GM19025 (cell line): Measurements from ENCODE around the gene ADAM23.

Source experiments
- ATAC-seq: cut with Tn5 transposase; IDR thresholded peaks from one replicate; pipeline ENCODE4 v1.9.1; 2021; ENCODE audit warnings: mild to moderate bottlenecking, low read depth, moderate library complexity; ENCODE audit not compliant: unreplicated experiment

ADAM23 gene

GRCh38 chr2:206488053-206488452 lies 44.7 kb downstream of the ADAM23 start:
- ATAC-seq, result no peak

- no peak for ATAC-seq
These were observed 45.3 kb downstream of the ADAM23 start for GRCh38 chr2:206488623-206489022.

- no peak for ATAC-seq
These were observed 50.7 kb downstream of the ADAM23 start for GRCh38 chr2:206494061-206494460.

DNA sequence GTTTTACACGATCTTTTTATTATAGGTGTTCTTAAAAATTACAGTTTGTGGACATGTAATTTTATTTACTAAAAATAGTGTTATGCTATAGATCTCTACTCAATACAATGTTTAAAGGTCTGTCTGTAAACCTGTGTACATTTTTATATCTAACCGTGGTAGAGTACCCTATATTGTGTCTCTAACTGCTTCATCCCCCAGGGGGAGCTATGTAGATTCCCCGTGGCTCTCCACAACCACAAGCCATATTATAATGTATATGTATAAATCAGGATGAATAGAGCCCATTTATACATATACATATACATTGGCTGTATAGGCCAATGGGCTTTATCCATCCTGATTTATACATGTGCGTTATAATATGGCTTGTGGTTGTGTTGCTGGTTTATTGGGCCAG lies 59.4 kb downstream of the ADAM23 start:
- ATAC-seq, result no peak

- no peak for ATAC-seq
These were observed 68.0 kb downstream of the ADAM23 start for GRCh38 chr2:206511283-206511682.

DNA sequence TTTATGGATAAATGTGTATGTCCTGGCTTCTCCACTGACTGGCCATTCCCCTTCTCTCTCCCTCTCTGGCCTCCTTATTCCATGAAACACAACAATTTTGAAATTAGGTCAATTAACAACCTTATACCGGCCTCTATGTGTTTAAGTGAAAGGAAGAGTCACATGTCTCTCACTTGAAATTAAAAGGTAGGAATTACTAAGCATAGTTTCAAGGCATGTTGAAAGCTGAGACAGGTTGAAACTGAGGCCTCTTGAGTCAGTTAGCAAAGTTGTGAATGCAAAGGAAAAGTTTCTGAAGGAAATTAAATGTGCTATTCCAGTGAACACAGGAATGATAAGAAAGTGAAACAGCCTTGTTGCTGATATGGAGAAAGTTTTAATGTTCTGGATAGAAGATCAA lies 69.7 kb downstream of the ADAM23 start:
- no peak for ATAC-seq

DNA sequence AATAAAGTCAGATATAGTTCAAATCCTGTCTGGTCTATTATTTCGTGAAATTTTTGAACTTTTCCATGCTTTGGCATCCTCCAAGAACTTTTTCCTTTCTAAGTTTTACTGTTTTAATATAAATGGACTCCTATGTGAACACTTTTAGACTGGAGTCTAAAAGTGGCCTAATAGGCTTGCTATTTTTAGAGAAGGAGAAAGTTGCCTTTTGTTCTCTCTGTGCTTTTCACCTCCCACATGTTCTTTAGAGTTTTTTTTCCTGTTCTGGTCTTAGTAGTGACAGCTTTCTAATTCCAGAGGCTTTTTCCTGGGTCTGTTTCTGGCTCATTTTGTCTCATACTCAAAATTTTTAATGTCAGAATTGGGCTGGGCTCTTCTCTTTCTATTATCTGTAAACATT lies 72.2 kb downstream of the ADAM23 start:
- ATAC-seq, result no peak

GRCh38 chr2:206518997-206519396 lies 75.7 kb downstream of the ADAM23 start:
- ATAC-seq, result no peak

GRCh38 chr2:206520450-206520849 lies 77.1 kb downstream of the ADAM23 start:
- no peak for ATAC-seq

DNA sequence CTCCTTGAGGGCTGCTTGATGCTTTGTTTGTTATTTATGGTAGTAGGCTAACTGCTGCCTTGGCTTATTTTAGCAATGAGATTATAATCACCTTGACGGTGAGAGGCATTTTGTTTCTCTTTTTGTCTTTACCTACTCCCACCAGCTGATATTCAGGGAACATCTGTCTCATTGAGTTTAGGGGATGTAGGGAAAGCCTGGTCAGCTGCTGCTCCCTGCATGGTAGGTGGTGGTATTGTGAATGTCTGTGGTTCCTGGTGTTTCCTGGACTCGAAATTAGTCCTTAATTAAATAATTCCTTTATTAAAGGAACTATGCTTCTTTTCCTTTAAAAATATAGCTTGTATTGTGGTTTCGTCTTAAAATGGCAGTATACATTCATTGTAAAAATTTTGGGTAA lies 77.8 kb downstream of the ADAM23 start:
- no peak for ATAC-seq

DNA sequence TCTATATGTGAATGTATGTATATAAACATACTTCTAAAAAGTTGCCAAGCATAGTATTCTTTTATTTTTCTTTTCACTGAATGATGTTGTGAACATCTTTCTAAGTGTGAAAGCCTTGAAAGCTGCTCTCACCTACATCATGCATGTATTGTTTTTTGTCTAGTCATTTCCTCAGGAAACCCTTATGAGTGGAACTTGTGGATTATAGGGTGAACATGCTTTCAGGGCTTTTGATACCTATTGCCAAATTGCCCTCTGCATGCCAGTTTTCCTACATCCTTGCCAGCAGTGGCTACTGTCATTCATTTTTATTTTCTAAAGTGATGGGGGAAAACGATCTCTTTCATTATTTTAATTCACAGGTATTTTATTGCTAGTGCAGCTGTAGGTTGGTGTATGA lies 78.3 kb downstream of the ADAM23 start:
- ATAC-seq, result no peak

GRCh38 chr2:206526416-206526815 lies 83.1 kb downstream of the ADAM23 start:
- no peak for ATAC-seq

- ATAC-seq, result no peak
These were observed 83.8 kb downstream of the ADAM23 start for GRCh38 chr2:206527153-206527552.

DNA sequence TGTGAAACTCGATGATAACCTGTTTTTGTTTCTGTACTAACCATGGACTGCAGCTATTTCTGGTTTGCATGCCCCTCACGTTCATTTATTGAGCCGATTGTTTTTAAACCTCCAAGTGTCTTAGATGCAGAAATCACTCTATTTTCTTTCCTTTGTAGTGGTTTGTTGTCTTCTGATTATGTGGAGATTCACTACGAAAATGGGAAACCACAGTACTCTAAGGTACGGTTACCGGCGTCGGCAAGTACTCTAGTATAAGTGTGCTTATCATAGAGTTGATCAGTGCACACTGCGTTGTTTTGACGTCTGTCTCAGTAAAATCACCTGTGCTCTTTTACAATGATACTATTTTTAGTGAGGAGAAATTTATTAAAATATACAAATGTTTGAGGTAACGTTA lies 87.4 kb downstream of the ADAM23 start:
- ATAC-seq, result no peak

- no peak for ATAC-seq
These were observed 88.7 kb downstream of the ADAM23 start for GRCh38 chr2:206531996-206532543.

- no peak for ATAC-seq
These were observed 90.6 kb downstream of the ADAM23 start for GRCh38 chr2:206533977-206534376.

DNA sequence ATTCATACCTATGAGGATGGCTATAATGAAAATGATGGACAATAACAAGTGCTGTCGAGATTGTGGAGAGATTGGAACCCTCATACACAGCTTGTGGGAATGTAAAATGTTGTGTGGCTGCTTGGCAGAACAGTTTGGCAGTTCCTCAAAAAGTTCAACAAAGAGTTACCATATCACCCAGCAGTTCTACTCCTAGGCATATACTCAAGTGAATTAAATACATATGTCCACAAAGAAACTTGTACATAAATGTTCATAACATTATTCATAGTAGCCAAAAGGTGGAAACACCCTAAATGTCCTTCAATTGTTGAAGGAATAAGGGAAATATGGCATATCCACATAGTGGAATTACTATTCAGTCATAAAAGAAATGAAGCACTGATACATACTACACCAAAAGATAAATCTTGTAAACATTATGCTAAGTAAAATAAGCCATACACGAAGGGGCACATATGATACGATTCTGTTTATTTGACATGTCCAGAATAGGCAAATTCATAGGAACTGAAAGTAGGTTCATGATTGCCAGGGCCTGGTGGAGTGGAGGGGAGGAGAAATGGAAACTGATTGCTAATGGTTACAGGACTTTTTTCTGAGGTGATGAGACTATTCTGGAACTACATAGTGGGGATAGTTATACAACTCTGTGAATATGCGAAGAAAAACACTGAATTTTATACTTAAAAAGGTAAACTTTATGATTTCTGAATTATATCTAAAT lies 92.1 kb downstream of the ADAM23 start:
- ATAC-seq, result no peak

- ATAC-seq, result no peak
These were observed 97.4 kb downstream of the ADAM23 start for GRCh38 chr2:206540757-206541156.

- no peak for ATAC-seq
These were observed 99.7 kb downstream of the ADAM23 start for GRCh38 chr2:206543073-206543472.

- ATAC-seq, result no peak
These were observed 105.1 kb downstream of the ADAM23 start for GRCh38 chr2:206548383-206548782.

GRCh38 chr2:206555721-206556120 lies 112.4 kb downstream of the ADAM23 start:
- no peak for ATAC-seq

- no peak for ATAC-seq
These were observed 113.1 kb downstream of the ADAM23 start for GRCh38 chr2:206556357-206556949.
